Activated naive CD4-positive, alpha-beta T cell treated with anti-CD3 and anti-CD28 coated beads, Interleukin-2, amount 10 ng/mL, durations not matched to agents 7 days and 5 days (primary cell): Measurements from ENCODE around the gene TOM1L2.

Experiments
- CTCF ChIA-PET: fragments of 350-600 bp; sonication (Branson Sonifier 250); formaldehyde crosslinking; loops from one replicate; lab custom pipeline; 2021; ENCODE audit warnings: antibody characterized with exemption; lab: Charles Lee
- DNase-seq: peaks from one replicate; pipeline ENCODE4 v3.0.0-alpha.2; 2020
- H3K27ac Mint-ChIP-seq: one replicate; pipeline ENCODE4 v1.8.0; 2021; ENCODE audit warnings: mild to moderate bottlenecking, moderate library complexity, mixed read lengths
- H3K27me3 Mint-ChIP-seq: one replicate; pipeline ENCODE4 v1.8.0; 2021; ENCODE audit warnings: mild to moderate bottlenecking, mixed read lengths
- H3K36me3 Mint-ChIP-seq: one replicate; pipeline ENCODE4 v1.8.0; 2021; ENCODE audit warnings: mixed read lengths
- H3K4me1 Mint-ChIP-seq: one replicate; pipeline ENCODE4 v1.8.0; 2021; ENCODE audit warnings: mixed read lengths
- H3K4me3 Mint-ChIP-seq: one replicate; pipeline ENCODE4 v1.8.0; 2021; ENCODE audit warnings: mild to moderate bottlenecking, moderate library complexity, mixed read lengths
- H3K9me3 Mint-ChIP-seq: one replicate; pipeline ENCODE4 v1.8.0; 2021; ENCODE audit warnings: mixed read lengths

TOM1L2 gene

DNA sequence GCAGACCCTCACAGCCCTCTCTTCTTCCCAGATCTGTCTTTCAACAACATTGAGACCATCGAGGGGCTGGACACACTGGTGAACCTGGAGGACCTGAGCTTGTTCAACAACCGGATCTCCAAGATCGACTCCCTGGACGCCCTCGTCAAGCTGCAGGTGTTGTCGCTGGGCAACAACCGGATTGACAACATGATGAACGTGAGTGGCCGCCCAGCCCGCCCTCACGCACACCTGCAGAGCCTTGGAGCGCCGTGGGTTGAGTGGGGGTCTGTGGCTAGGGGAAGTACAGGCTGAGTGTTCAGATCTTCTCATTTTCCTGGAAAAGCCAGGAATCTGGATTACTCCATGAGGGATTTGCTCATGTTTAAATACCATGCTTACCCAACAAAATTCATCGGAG, 15.7 kb upstream of the TOM1L2 start:
- Mint-ChIP-seq H3K4me1 (no peaks in the 10 kb centered on the region), H3K27me3 (peaks cover 8% of the 10 kb centered on the region), H3K4me3 (no peak overlapping the region), H3K9me3 (no peaks in the 10 kb centered on the region), H3K27ac (no peak overlapping the region), H3K36me3 (no peaks in the 10 kb centered on the region)
- CTCF ChIA-PET = no interaction called here
- DNase-seq = no peak

DNA sequence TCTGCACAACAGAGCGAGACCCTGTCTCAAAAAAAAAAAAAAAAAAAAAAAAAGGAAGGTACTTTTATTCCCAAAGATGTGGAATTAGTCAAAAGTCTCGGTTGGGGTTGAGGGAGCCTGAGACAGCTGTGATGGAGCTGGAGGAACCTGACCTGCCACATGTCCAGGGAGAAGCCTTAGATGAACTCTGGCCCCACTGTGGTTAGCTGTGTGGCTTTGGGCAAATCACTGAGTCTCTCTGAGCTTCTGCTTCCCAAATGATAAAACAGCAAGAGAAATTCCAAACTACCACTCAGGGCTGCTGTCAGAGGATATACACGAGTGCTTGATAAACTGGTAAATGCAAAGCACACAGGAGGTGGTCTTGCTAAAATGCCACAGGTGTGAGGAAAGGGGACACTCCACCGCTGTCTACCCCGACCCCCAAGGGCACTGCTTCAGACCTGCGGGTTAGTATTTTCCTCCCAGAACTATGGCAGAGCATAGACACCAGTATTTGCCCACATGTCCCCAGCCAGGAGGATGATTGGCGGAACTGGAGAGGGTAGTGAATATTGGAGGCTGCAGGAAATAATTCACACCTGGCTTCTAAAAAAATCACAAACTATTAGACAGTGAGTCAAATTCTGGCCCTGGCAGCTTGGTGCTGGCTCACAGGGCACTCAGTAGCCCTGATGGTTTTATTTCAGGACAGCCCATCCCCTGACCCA, 15.1 kb upstream of the TOM1L2 start:
- peaks cover 4% of the 10 kb centered on the region for H3K27me3 Mint-ChIP-seq
- no peaks in the 10 kb centered on the region for H3K4me1 Mint-ChIP-seq
- no peak for DNase-seq
- CTCF ChIA-PET = no interaction called here
- H3K27ac Mint-ChIP-seq = no peak overlapping the region
- H3K36me3 Mint-ChIP-seq = no peaks in the 10 kb centered on the region
- no peak overlapping the region for H3K4me3 Mint-ChIP-seq
- H3K9me3 Mint-ChIP-seq = no peaks in the 10 kb centered on the region

DNA sequence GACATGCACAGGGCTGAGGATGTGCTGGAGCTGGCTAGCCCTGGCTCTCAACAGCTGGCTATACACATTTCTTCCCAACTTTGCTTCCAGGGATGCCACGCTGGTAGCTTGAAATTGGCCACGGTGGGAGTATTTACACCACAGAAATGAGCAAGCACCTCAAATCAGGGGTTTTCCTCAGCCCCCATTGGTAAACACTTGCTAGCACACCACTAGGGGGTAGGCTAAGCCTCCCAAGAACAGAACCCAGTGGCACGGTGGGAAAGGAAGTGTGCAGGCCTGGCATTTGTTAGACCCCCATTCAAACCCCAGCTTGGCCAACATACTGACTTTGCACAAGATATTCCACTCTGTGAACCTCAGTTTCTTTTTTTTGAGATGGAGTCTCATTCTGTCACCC, 13.4 kb upstream of the TOM1L2 start:
- CTCF ChIA-PET = interaction anchor here (1.2 to 1.6 kb wide), 4 partner anchors 13 to 67 kb away, joined by 3 to 5 read pairs (median 4); partner anchors contain the start of genes DRC3 and TOM1L2

DNA sequence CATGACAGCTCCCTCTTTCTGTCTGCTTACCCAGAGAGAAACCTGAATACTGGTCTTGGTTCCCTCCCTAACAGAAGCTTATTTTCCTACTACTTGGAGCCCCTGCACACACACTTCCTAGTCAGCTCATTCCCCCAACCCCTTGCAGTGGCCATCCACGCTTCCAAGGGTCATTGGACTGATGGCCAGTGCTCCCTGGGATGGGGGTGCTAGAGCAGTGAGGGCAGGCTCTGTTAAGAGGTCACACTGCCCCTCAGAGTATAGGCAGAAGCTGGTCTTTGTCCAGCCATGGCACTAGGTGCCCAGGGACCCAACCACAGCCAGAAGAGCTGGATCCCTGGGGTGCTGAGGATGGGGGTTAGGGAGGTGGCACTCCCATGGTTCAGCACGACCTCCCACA, 13.0 kb upstream of the TOM1L2 start:
- Mint-ChIP-seq H3K27ac (no peak overlapping the region), H3K36me3 (no peaks in the 10 kb centered on the region), H3K27me3 (peaks cover under 1% of the 10 kb centered on the region), H3K9me3 (no peaks in the 10 kb centered on the region), H3K4me3 (no peak overlapping the region), H3K4me1 (no peaks in the 10 kb centered on the region)
- CTCF ChIA-PET = interaction anchor here (0.7 to 1.6 kb wide), 5 partner anchors 13 to 87 kb away, joined by 3 to 5 read pairs (median 4); partner anchors contain the start of genes DRC3 and TOM1L2
- DNase-seq = no peak

More for the DNA sequence above, 13.4 kb upstream of the TOM1L2 start:
- H3K36me3 Mint-ChIP-seq = no peaks in the 10 kb centered on the region
- DNase-seq = no peak
- H3K9me3 Mint-ChIP-seq = no peaks in the 10 kb centered on the region
- H3K4me1 Mint-ChIP-seq = no peaks in the 10 kb centered on the region
- H3K27ac Mint-ChIP-seq = no peak overlapping the region
- H3K4me3 Mint-ChIP-seq = no peak overlapping the region
- peaks cover 4% of the 10 kb centered on the region for H3K27me3 Mint-ChIP-seq

DNA sequence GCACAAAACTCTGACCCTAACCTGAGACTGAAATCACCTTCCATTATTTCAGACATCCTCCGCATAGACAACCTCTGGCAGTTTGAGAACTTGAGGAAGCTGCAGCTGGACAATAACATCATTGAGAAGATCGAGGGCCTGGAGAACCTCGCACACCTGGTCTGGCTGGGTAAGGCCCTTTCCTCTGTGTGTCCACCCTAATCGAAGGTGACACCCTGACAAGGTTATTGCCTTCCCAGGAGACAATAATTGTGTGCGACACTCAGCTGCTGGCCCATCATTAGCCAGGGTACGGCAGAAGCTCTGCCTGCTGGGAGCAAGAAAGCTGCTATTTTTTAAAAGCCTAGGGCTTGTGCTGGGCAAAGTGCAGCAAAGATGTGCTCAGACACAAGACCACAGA, 11.6 kb upstream of the TOM1L2 start:
- no peak overlapping the region for H3K27ac Mint-ChIP-seq
- no peak overlapping the region for H3K4me3 Mint-ChIP-seq
- CTCF ChIA-PET = interaction anchor here (0.6 to 1.3 kb wide), 2 partner anchors 11 to 688 kb away, joined by 3 read pairs; partner anchors contain the start of genes DRC3 and TOM1L2
- no peak for DNase-seq
- peaks cover 5% of the 10 kb centered on the region for H3K27me3 Mint-ChIP-seq
- no peaks in the 10 kb centered on the region for H3K4me1 Mint-ChIP-seq
- H3K9me3 Mint-ChIP-seq = no peaks in the 10 kb centered on the region
- H3K36me3 Mint-ChIP-seq = no peaks in the 10 kb centered on the region

DNA sequence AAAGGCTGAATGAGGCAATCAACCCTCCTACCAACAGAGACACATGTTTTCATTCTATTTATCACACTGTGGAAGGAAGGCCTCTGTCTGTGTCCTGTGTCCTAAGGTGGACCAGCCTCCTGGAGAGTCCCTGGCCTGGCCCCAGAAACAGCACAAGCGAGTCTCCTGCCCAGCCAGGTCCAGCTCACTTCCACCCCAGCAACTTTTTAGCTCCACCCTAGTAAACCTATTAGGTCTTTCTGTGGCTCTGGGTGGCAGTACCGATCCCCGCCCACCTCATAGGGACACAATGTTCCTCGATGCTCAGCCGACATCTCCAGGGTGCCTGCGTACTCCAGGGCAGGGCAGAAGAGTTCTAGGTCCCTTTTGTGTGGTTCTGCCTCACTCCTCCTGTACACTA, 11.2 kb upstream of the TOM1L2 start:
- CTCF ChIA-PET = interaction anchor here (0.6 to 1.3 kb wide), 2 partner anchors 11 to 688 kb away, joined by 3 read pairs; partner anchors contain the start of genes DRC3 and TOM1L2
- Mint-ChIP-seq H3K4me3 (no peak overlapping the region), H3K27me3 (peaks cover 5% of the 10 kb centered on the region), H3K27ac (no peak overlapping the region), H3K36me3 (no peaks in the 10 kb centered on the region), H3K9me3 (no peaks in the 10 kb centered on the region), H3K4me1 (no peaks in the 10 kb centered on the region)
- no peak for DNase-seq

DNA sequence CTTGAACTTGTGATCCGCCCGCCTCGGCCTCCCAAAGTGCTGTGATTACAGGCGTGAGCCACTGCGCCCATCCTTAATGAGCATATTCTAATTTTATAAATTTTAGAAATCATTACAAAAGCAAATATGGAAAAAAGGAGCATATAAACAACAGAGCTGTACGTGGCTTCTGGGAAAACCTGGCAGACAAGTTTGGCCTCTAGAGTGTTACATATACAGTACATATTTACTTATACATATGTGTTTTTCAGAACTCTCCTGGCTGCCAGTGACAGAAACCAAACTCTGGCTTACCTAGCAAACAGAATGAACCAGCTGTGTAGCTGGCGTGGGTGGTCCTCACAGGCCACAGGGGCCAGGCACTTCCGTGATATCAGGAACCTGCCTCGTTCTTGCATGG, 10.6 kb upstream of the TOM1L2 start:
- H3K4me1 Mint-ChIP-seq = no peaks in the 10 kb centered on the region
- no peak overlapping the region for H3K4me3 Mint-ChIP-seq
- no peak overlapping the region for H3K27ac Mint-ChIP-seq
- H3K9me3 Mint-ChIP-seq = no peaks in the 10 kb centered on the region
- DNase-seq = no peak
- CTCF ChIA-PET = interaction anchor here (1.3 kb wide), 1 partner anchor 10 kb away, joined by 3 read pairs; the partner anchor contains the start of genes DRC3 and TOM1L2
- no peaks in the 10 kb centered on the region for H3K36me3 Mint-ChIP-seq
- peaks cover 8% of the 10 kb centered on the region for H3K27me3 Mint-ChIP-seq

DNA sequence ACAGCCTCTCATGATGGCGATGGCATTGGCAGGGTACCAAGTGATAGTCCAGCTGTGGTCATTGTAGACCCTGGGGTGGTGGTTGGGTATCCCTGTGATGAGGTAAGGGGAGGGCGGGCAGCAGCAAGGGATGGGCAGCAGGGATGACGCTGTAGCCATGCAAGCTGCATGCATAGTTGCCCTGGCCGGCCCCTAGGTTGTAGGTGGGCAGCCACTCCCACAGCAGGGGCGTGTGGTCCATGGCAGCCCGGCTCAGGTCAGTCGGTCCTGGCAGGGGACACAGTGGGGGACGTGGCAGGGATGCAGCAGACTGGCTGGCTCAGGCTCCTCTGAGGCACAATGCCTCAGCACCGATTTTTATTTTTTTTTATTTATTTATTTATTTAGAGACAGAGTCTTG, 9.1 kb upstream of the TOM1L2 start:
- no peaks in the 10 kb centered on the region for H3K9me3 Mint-ChIP-seq
- no peak overlapping the region for H3K4me3 Mint-ChIP-seq
- no peak for DNase-seq
- no peak overlapping the region for H3K27ac Mint-ChIP-seq
- no peaks in the 10 kb centered on the region for H3K4me1 Mint-ChIP-seq
- CTCF ChIA-PET = no interaction called here
- no peaks in the 10 kb centered on the region for H3K36me3 Mint-ChIP-seq
- H3K27me3 Mint-ChIP-seq = peaks cover 12% of the 10 kb centered on the region

DNA sequence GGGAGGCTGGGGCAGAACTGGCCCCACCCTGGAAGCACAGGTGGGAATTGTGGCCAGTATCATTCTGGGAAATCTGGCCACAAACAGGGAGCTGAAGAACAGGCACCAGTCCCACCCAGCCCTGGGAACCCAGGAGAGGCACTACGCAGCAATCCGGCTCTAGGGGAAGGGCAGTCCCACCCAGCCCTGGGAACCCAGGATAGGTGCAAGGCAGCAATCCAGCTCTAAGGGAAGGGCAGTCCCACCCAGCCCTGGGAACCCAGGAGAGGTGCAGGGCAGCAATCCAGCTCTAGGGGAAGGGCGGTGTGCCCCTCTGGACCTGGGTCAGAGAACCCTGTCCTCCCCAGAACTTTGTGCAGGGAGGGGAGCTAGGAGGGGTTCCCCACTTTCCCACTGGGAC, 7.6 kb upstream of the TOM1L2 start:
- Mint-ChIP-seq H3K27me3 (peaks cover 15% of the 10 kb centered on the region), H3K36me3 (no peaks in the 10 kb centered on the region), H3K4me1 (no peaks in the 10 kb centered on the region), H3K27ac (no peak overlapping the region), H3K9me3 (no peaks in the 10 kb centered on the region), H3K4me3 (no peak overlapping the region)
- CTCF ChIA-PET = no interaction called here
- DNase-seq = no peak

DNA sequence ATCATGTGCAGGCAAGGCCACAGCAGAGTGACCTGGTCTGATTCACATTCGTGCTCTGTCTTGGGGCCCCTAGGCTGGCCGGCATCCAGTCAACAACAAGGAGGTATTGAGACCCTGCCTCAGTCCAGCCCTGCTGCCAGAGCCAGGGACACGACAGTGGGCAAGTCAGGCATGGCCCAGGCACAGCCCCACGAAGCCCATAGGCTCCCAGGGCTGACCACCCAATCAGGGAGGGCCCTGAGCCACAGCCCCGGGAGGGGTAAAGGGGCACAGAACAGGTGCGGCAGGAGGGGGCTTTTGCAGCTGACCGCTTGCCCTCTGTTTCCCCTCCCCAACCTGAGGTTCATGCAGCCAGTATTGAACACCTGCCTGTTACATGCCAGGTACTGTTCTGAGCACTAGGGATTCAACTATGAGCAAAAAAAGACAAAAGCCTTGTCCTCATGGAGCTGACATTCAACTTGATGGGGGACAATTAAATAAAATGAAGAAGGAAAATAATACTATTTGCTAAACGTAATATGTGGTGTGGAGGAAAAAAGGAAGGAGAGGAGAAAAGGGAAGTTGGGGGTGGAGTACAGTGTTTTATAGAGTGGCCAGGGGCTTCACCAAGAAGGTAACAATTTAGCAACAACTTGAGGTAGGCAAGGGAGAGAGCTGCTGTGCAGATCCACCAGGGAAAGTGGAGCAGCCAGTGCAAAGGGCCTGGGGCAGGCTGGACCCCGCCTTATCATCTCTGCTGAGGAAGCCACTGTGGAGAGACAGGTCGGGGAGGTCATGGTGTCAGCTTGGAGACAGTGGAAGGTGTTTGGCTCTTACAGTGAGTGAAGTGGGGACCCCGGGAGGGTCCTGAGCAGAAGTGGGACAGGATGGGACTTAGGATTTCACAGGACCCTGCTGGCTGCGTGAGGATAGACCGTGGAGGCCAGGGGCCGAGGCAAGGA, 6.6 kb upstream of the TOM1L2 start:
- Mint-ChIP-seq H3K4me1 (peaks cover 1% of the 10 kb centered on the region), H3K27ac (no peak overlapping the region), H3K36me3 (no peaks in the 10 kb centered on the region), H3K9me3 (no peaks in the 10 kb centered on the region), H3K4me3 (no peak overlapping the region), H3K27me3 (peaks cover 15% of the 10 kb centered on the region)
- DNase-seq = no peak
- CTCF ChIA-PET = no interaction called here

DNA sequence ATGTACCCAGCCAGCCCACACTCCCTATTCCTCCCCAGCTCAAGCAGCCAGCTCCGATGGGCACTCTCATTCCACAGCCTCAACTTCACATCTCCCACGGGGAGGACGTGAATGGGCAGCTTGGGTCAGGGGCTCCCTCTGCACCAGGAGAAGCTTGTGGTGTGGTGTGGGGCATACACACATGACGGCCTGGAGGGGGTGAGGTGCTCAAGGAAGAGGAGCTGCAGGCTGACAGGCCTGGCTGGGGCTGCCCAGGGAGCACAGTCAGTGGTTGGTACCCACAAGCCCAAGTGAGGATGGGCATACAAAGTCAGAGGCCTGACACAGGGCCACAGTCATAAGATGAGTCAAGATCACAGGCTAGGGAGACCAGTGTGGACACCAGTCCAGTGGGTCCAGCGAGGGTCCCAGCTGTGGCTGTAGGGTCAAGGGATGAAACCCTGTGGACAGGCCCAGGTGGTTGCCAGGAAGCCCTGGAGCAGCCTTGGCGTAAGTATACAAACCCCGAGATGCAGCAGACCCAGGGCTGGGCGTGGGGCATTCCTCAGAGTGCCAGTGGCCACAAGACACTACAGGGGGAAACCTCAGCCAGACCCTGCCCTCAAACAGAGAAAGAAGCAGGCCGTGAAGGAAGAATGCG, 4.9 kb upstream of the TOM1L2 start:
- H3K9me3 Mint-ChIP-seq = no peaks in the 10 kb centered on the region
- H3K4me3 Mint-ChIP-seq = no peak overlapping the region
- no peaks in the 10 kb centered on the region for H3K36me3 Mint-ChIP-seq
- peaks cover 15% of the 10 kb centered on the region for H3K27me3 Mint-ChIP-seq
- no peak overlapping the region for H3K27ac Mint-ChIP-seq
- peaks cover 12% of the 10 kb centered on the region for H3K4me1 Mint-ChIP-seq
- CTCF ChIA-PET = no interaction called here
- DNase-seq = no peak

DNA sequence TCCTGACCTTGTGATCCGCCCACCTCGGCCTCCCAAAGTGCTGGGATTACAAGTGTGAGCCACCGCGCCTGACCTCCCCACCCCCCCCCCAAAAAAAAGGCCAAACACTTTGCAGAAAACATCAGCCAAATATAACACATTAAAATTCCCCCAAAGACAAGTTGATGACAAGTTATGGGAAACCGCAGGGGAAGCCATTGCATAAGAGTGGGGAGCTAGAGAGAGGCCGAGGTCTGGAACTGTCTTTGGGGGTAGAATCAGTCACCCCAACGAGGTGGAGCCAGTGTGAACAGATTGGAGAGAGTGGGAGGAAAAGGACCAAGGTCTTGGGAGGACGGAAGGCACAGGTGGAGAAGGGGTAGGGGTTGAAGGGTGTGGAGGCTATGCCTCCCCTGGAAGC, 3.2 kb upstream of the TOM1L2 start:
- Mint-ChIP-seq H3K4me3 (no peak overlapping the region), H3K27ac (no peak overlapping the region)
- CTCF ChIA-PET = no interaction called here

DNA sequence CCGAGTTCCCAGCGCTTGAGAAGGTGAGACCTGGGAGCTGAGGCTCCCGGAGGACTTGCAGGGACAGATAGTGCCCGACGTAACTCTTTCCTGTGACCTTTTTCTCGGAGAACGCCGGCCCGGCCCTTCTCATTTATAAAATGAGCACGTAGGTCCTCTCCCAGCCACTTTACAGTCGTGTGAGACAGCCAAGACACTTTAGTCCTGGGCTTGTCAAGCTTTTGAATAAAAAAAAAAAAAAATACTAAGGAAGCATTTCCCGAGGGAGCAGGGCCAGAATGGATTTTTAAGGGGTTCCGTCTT, 703 bp upstream of the TOM1L2 start:
- Mint-ChIP-seq H3K4me3 (peak overlapping the region; percentile 97), H3K27ac (peak overlapping the region; percentile 49), H3K36me3 (peaks cover 2% of the 10 kb centered on the region), H3K27me3 (peaks cover 8% of the 10 kb centered on the region), H3K9me3 (no peaks in the 10 kb centered on the region), H3K4me1 (peaks cover 38% of the 10 kb centered on the region)
- CTCF ChIA-PET = interaction anchor here (1.0 to 3.1 kb wide), 7 partner anchors 10 to 82 kb away, joined by 3 to 9 read pairs (median 4); no protein-coding TSS in a partner anchor
- DNase-seq = no peak

More for the DNA sequence above, 3.2 kb upstream of the TOM1L2 start:
- Mint-ChIP-seq H3K27me3 (peaks cover 15% of the 10 kb centered on the region), H3K4me1 (peaks cover 21% of the 10 kb centered on the region), H3K9me3 (no peaks in the 10 kb centered on the region), H3K36me3 (peaks cover 2% of the 10 kb centered on the region)
- DNase-seq = no peak
